Thyroid gland (tissue), 4 donors: ENCODE results near the gene WNT11.

Experiments used
- CTCF ChIP-seq, 6 experiments: fragments of 200-600 bp in 3 of 6; fragments of 450-650 bp in 3 of 6; sonication (generic) in 3 of 6; IDR thresholded peaks; one replicate each; pipeline ENCODE4 v1.5.1; 2016 to 2019; ENCODE audit warnings: antibody characterized with exemption in 6 of 6, mild to moderate bottlenecking in 2 of 6, inconsistent platforms in 1 of 6, moderate library complexity in 1 of 6
- POLR2A ChIP-seq, 2 donors: fragments of 450-650 bp; IDR thresholded peaks; one replicate each; pipeline ENCODE4 v1.6.1; 2017; ENCODE audit warnings: antibody characterized with exemption in 2 of 2, mild to moderate bottlenecking in 2 of 2, moderate library complexity in 1 of 2

- TF ChIP-seq CTCF (IDR thresholded peaks at IDR 0.05) (no peak), POLR2A (IDR thresholded peaks at IDR 0.05) (no peak)
These were observed 32.2 kb upstream of the WNT11 start for GRCh38 chr11:76238551-76238950.
